Parathyroid adenoma (tissue), 2 donors: Measurements from ENCODE around the gene METTL16.

ENCODE experiments used
- H2AFZ ChIP-seq: fragments of 300-600 bp; sonication (generic); one replicate; pipeline ENCODE4 v1.7.0; 2017; ENCODE audit warnings: antibody characterized with exemption, mild to moderate bottlenecking
- H3K27ac ChIP-seq: fragments of 300-600 bp; sonication (generic); one replicate; pipeline ENCODE4 v1.7.0; 2017
- H3K27me3 ChIP-seq: fragments of 300-600 bp; sonication (generic); one replicate; pipeline ENCODE4 v1.7.0; 2017; ENCODE audit warnings: low read length; ENCODE audit not compliant: control insufficient read depth, insufficient read depth
- H3K36me3 ChIP-seq: fragments of 300-600 bp; sonication (generic); one replicate; pipeline ENCODE4 v1.7.0; 2017; ENCODE audit warnings: low read length; ENCODE audit not compliant: control insufficient read depth, insufficient read depth
- H3K4me1 ChIP-seq: fragments of 300-600 bp; sonication (generic); one replicate; pipeline ENCODE4 v1.7.0; 2017; ENCODE audit warnings: control low read depth
- H3K4me2 ChIP-seq: fragments of 300-600 bp; sonication (generic); one replicate; pipeline ENCODE4 v1.7.0; 2017; ENCODE audit warnings: low read length
- H3K4me3 ChIP-seq: fragments of 300-600 bp; sonication (generic); one replicate; pipeline ENCODE4 v1.7.0; 2017; ENCODE audit warnings: low read depth, low read length
- H3K79me2 ChIP-seq: fragments of 300-600 bp; sonication (generic); one replicate; pipeline ENCODE4 v1.7.0; 2017; ENCODE audit warnings: control low read depth
- H3K9ac ChIP-seq: fragments of 300-600 bp; sonication (generic); one replicate; pipeline ENCODE4 v1.7.0; 2017; ENCODE audit warnings: mild to moderate bottlenecking
- H3K9me3 ChIP-seq: fragments of 300-600 bp; sonication (generic); one replicate; pipeline ENCODE4 v1.7.0; 2017; ENCODE audit warnings: low read length; ENCODE audit not compliant: control insufficient read depth
- CTCF ChIP-seq: fragments of 300-600 bp; sonication (generic); IDR thresholded peaks from one replicate; pipeline ENCODE4 v1.7.0; 2017; ENCODE audit warnings: antibody characterized with exemption, mild to moderate bottlenecking
- donor health status: primary hyperparathyroidism.

Gene METTL16

DNA sequence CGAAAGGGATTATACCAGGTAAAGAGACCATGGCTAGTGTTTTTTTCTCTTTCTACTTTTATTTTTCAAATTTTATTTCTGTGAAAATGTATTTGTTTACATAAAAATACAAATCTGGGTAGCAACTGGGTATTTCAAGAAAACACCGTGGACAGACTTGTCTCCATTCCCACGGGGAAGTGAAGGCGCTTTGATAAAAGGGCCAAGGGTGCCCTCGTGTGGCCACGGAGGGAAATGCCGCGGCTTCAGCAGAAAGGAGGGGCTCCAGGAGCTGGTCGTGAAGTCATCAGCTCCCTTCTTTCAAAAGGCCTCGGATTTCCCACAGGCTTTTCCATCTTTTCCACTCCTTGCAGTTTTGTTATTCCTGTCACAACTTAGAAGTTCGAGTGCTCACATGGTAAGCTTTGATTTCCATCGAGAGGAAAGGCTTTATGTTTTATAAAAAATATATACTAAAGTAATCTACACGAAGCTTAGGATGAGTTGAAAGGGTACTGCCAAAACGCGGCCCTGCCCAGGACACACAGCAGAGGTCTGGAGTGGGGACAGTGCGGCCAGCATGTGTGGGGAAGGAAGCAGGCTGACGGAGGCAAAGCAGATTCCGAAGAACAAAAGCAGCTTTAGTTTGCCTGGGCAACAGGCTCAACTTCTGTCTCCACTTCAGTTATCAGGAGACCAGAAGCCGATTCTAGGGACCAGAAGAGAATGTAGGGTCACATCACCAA, 95.5 kb downstream of the METTL16 start:
- H3K4me1 ChIP-seq = no peaks in the 10 kb centered on the region
- no peak overlapping the region for H3K9ac ChIP-seq
- peaks cover 5% of the 10 kb centered on the region for H3K79me2 ChIP-seq

GRCh38 chr17:2415081-2415480, 96.6 kb downstream of the METTL16 start:
- H3K9ac ChIP-seq = no peak overlapping the region
- no peak overlapping the region for H3K27ac ChIP-seq
- H3K27me3 ChIP-seq = no peaks in the 10 kb centered on the region
- peaks cover 5% of the 10 kb centered on the region for H3K79me2 ChIP-seq
- H3K9me3 ChIP-seq = no peaks in the 10 kb centered on the region
- no peaks in the 10 kb centered on the region for H3K36me3 ChIP-seq
- H3K4me1 ChIP-seq = no peaks in the 10 kb centered on the region
- no peak overlapping the region for H3K4me3 ChIP-seq
- no peak overlapping the region for H3K4me2 ChIP-seq
- no peak for TF ChIP-seq CTCF
- H2AFZ ChIP-seq = no peak overlapping the region

More for the DNA sequence above, 95.5 kb downstream of the METTL16 start:
- peak; percentile 97 for TF ChIP-seq CTCF
- no peaks in the 10 kb centered on the region for H3K36me3 ChIP-seq
- no peak overlapping the region for H2AFZ ChIP-seq
- no peak overlapping the region for H3K4me2 ChIP-seq
- H3K4me3 ChIP-seq = no peak overlapping the region
- no peaks in the 10 kb centered on the region for H3K27me3 ChIP-seq
- H3K27ac ChIP-seq = no peak overlapping the region
- H3K9me3 ChIP-seq = no peaks in the 10 kb centered on the region

GRCh38 chr17:2414446-2415064, 97.1 kb downstream of the METTL16 start:
- no peaks in the 10 kb centered on the region for H3K36me3 ChIP-seq
- no peak overlapping the region for H3K27ac ChIP-seq
- peaks cover 5% of the 10 kb centered on the region for H3K79me2 ChIP-seq
- no peaks in the 10 kb centered on the region for H3K9me3 ChIP-seq
- no peak overlapping the region for H3K4me2 ChIP-seq
- no peak overlapping the region for H3K4me3 ChIP-seq
- H3K9ac ChIP-seq = no peak overlapping the region
- TF ChIP-seq CTCF = no peak
- H3K27me3 ChIP-seq = no peaks in the 10 kb centered on the region
- no peaks in the 10 kb centered on the region for H3K4me1 ChIP-seq
- H2AFZ ChIP-seq = no peak overlapping the region

- Histone ChIP-seq H3K9me3 (no peaks in the 10 kb centered on the region), H2AFZ (no peak overlapping the region), H3K36me3 (no peaks in the 10 kb centered on the region), H3K4me2 (no peak overlapping the region), H3K27ac (no peak overlapping the region), H3K4me1 (no peaks in the 10 kb centered on the region), H3K4me3 (no peak overlapping the region), H3K9ac (no peak overlapping the region), H3K27me3 (no peaks in the 10 kb centered on the region), H3K79me2 (peaks cover 5% of the 10 kb centered on the region)
- TF ChIP-seq CTCF = no peak
These were observed 99.1 kb downstream of the METTL16 start for GRCh38 chr17:2412561-2413021.

GRCh38 chr17:2410951-2411350, 100.7 kb downstream of the METTL16 start:
- Histone ChIP-seq H3K9ac (no peak overlapping the region), H2AFZ (no peak overlapping the region), H3K27ac (no peak overlapping the region), H3K4me1 (no peaks in the 10 kb centered on the region), H3K27me3 (no peaks in the 10 kb centered on the region), H3K9me3 (no peaks in the 10 kb centered on the region), H3K4me2 (no peak overlapping the region), H3K36me3 (no peaks in the 10 kb centered on the region), H3K4me3 (no peak overlapping the region), H3K79me2 (peaks cover 5% of the 10 kb centered on the region)
- TF ChIP-seq CTCF = no peak
